HEK293 (cell line): ENCODE results near the gene IGFBP5.

Experiments
- RBAK ChIP-seq: fragments of 450-650 bp; formaldehyde crosslinking; IDR thresholded peaks from 2 replicates; pipeline ENCODE4 v1.5.1; 2016; ENCODE audit warnings: missing biosample characterization, missing genetic modification characterization
- SETDB1 ChIP-seq: IDR thresholded peaks from one replicate; pipeline ENCODE4 v1.6.1; 2017; ENCODE audit warnings: mild to moderate bottlenecking, low read length, moderate library complexity, mixed read lengths; ENCODE audit not compliant: insufficient read length
- TCF7L2 ChIP-seq: IDR thresholded peaks from 2 replicates; pipeline ENCODE4 v1.6.1; 2011; ENCODE audit warnings: low read depth, mild to moderate bottlenecking, inconsistent platforms, low read length, moderate library complexity, borderline replicate concordance
- ZBTB48 ChIP-seq: fragments of 450-650 bp; formaldehyde crosslinking; IDR thresholded peaks from 2 replicates; pipeline ENCODE4 v1.5.1; 2016; ENCODE audit warnings: missing biosample characterization, missing genetic modification characterization
- ZNF140 ChIP-seq: fragments of 450-650 bp; formaldehyde crosslinking; IDR thresholded peaks from 2 replicates; pipeline ENCODE4 v1.5.1; 2016; ENCODE audit warnings: missing biosample characterization, missing genetic modification characterization
- ZNF16 ChIP-seq: fragments of 450-650 bp; formaldehyde crosslinking; IDR thresholded peaks from 2 replicates; pipeline ENCODE4 v1.5.1; 2016; ENCODE audit warnings: low read depth, missing biosample characterization, missing genetic modification characterization
- ZNF174 ChIP-seq: fragments of 450-650 bp; formaldehyde crosslinking; IDR thresholded peaks from 2 replicates; pipeline ENCODE4 v1.5.0; 2017; ENCODE audit warnings: missing biosample characterization, mild to moderate bottlenecking, missing genetic modification characterization
- ZNF391 ChIP-seq: fragments of 450-650 bp; formaldehyde crosslinking; IDR thresholded peaks from 2 replicates; pipeline ENCODE4 v1.5.1; 2016; ENCODE audit warnings: low read depth, missing biosample characterization, missing genetic modification characterization, borderline replicate concordance
- ZNF558 ChIP-seq: fragments of 450-650 bp; formaldehyde crosslinking; IDR thresholded peaks from 2 replicates; pipeline ENCODE4 v1.5.1; 2016; ENCODE audit warnings: missing biosample characterization, missing genetic modification characterization
- ZNF777 ChIP-seq: fragments of 450-650 bp; formaldehyde crosslinking; IDR thresholded peaks from 2 replicates; pipeline ENCODE4 v1.5.1; 2017; ENCODE audit warnings: missing biosample characterization, missing genetic modification characterization, borderline replicate concordance
- TF ChIP-seq, protein P1 (sequence below): fragments of 450-650 bp; formaldehyde crosslinking; IDR thresholded peaks from 2 replicates; pipeline ENCODE4 v1.5.1; 2016; ENCODE audit warnings: missing biosample characterization, missing genetic modification characterization
- TF ChIP-seq, protein P2 (sequence below): fragments of 450-650 bp; formaldehyde crosslinking; IDR thresholded peaks from 2 replicates; pipeline ENCODE4 v1.5.1; 2016; ENCODE audit warnings: missing biosample characterization, missing genetic modification characterization
- TF ChIP-seq, protein P3 (sequence below): fragments of 450-650 bp; formaldehyde crosslinking; optimal IDR thresholded peaks from 2 replicates; pipeline ENCODE3; 2016; ENCODE audit warnings: missing biosample characterization, mild to moderate bottlenecking, missing genetic modification characterization

DNA sequence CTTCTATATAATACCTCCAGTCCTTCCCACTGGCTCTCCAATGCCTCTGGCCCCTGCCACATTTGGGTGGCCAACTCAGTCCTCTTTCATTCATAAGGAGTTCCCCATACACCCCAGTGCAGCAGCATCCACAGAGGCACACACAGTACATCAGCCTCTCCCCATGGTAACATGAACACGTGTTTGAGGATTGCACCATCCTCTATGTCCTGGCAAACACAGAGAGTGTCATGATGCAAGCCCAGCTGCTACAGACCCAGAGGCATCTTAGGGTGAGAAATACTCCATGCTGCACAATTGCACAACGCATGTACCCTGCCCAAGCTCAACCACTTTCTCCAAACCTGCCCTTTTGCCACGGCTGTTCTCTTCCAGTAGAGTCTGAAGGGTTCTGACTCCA, 11.5 kb downstream of the IGFBP5 start:
- TF ChIP-seq, protein P1, sequence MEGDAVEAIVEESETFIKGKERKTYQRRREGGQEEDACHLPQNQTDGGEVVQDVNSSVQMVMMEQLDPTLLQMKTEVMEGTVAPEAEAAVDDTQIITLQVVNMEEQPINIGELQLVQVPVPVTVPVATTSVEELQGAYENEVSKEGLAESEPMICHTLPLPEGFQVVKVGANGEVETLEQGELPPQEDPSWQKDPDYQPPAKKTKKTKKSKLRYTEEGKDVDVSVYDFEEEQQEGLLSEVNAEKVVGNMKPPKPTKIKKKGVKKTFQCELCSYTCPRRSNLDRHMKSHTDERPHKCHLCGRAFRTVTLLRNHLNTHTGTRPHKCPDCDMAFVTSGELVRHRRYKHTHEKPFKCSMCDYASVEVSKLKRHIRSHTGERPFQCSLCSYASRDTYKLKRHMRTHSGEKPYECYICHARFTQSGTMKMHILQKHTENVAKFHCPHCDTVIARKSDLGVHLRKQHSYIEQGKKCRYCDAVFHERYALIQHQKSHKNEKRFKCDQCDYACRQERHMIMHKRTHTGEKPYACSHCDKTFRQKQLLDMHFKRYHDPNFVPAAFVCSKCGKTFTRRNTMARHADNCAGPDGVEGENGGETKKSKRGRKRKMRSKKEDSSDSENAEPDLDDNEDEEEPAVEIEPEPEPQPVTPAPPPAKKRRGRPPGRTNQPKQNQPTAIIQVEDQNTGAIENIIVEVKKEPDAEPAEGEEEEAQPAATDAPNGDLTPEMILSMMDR: no peak
- TF ChIP-seq ZNF391 (tag by site-specific recombination) (no peak), SETDB1 (no peak), ZNF16 (tag by site-specific recombination) (no peak), TCF7L2 (no peak), ZNF777 (tag by site-specific recombination) (no peak), ZNF174 (no peak), ZNF140 (tag by site-specific recombination) (no peak), RBAK (tag by site-specific recombination) (no peak), ZNF558 (tag by site-specific recombination) (no peak), ZBTB48 (tag by site-specific recombination) (no peak)
- TF ChIP-seq, protein P2, sequence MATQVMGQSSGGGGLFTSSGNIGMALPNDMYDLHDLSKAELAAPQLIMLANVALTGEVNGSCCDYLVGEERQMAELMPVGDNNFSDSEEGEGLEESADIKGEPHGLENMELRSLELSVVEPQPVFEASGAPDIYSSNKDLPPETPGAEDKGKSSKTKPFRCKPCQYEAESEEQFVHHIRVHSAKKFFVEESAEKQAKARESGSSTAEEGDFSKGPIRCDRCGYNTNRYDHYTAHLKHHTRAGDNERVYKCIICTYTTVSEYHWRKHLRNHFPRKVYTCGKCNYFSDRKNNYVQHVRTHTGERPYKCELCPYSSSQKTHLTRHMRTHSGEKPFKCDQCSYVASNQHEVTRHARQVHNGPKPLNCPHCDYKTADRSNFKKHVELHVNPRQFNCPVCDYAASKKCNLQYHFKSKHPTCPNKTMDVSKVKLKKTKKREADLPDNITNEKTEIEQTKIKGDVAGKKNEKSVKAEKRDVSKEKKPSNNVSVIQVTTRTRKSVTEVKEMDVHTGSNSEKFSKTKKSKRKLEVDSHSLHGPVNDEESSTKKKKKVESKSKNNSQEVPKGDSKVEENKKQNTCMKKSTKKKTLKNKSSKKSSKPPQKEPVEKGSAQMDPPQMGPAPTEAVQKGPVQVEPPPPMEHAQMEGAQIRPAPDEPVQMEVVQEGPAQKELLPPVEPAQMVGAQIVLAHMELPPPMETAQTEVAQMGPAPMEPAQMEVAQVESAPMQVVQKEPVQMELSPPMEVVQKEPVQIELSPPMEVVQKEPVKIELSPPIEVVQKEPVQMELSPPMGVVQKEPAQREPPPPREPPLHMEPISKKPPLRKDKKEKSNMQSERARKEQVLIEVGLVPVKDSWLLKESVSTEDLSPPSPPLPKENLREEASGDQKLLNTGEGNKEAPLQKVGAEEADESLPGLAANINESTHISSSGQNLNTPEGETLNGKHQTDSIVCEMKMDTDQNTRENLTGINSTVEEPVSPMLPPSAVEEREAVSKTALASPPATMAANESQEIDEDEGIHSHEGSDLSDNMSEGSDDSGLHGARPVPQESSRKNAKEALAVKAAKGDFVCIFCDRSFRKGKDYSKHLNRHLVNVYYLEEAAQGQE (tag by site-specific recombination): no peak
- TF ChIP-seq, protein P3, sequence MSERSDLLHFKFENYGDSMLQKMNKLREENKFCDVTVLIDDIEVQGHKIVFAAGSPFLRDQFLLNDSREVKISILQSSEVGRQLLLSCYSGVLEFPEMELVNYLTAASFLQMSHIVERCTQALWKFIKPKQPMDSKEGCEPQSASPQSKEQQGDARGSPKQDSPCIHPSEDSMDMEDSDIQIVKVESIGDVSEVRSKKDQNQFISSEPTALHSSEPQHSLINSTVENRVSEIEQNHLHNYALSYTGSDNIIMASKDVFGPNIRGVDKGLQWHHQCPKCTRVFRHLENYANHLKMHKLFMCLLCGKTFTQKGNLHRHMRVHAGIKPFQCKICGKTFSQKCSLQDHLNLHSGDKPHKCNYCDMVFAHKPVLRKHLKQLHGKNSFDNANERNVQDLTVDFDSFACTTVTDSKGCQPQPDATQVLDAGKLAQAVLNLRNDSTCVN (tag by site-specific recombination): no peak
